Hepatocyte (in vitro differentiated cells): ENCODE data around the gene CTSW. TPM values are rescaled to one million over a fixed set of nuclear protein-coding genes. Genes with fewer than 3 reads are reported as not detected.

ENCODE experiments used
- DNase-seq: peaks from one replicate; pipeline ENCODE4 v3.0.0-alpha.2; 2016; ENCODE audit warnings: low spot score
- H2AFZ ChIP-seq: fragments of 200-600 bp; sonication (generic); 2 replicates; pipeline ENCODE4 v1.6.0; 2016; ENCODE audit warnings: antibody characterized with exemption, mild to moderate bottlenecking
- H3K27ac ChIP-seq: fragments of 200-600 bp; sonication (generic); 2 replicates; pipeline ENCODE4 v1.5.1; 2016; ENCODE audit warnings: mild to moderate bottlenecking
- H3K27me3 ChIP-seq: fragments of 200-600 bp; sonication (generic); 2 replicates; pipeline ENCODE4 v1.6.1; 2016
- H3K36me3 ChIP-seq: fragments of 200-600 bp; sonication (generic); replicated peaks from 2 replicates; pipeline ENCODE4 v1.5.1; 2016; ENCODE audit warnings: low read depth; ENCODE audit not compliant: insufficient read depth
- H3K4me1 ChIP-seq: fragments of 200-600 bp; sonication (generic); 2 replicates; pipeline ENCODE4 v1.5.1; 2016; ENCODE audit warnings: mild to moderate bottlenecking, moderate library complexity; ENCODE audit not compliant: insufficient read depth
- H3K4me2 ChIP-seq: fragments of 200-600 bp; sonication (generic); 2 replicates; pipeline ENCODE4 v1.6.0; 2016
- H3K4me3 ChIP-seq: fragments of 200-600 bp; sonication (generic); 2 replicates; pipeline ENCODE4 v1.5.1; 2016; ENCODE audit warnings: mild to moderate bottlenecking
- H3K79me2 ChIP-seq: fragments of 200-600 bp; sonication (generic); 2 replicates; pipeline ENCODE4 v1.6.0; 2017; ENCODE audit warnings: mild to moderate bottlenecking
- H3K9me2 ChIP-seq: fragments of 200-600 bp; sonication (generic); replicated peaks from 2 replicates; pipeline ENCODE4 v1.6.0; 2017; ENCODE audit warnings: mild to moderate bottlenecking; ENCODE audit not compliant: insufficient read depth
- H3K9me3 ChIP-seq: fragments of 200-600 bp; sonication (generic); 2 replicates; pipeline ENCODE4 v1.5.1; 2016; ENCODE audit warnings: low read depth, mild to moderate bottlenecking
- H4K20me1 ChIP-seq: fragments of 200-600 bp; sonication (generic); 2 replicates; pipeline ENCODE4 v1.6.0; 2016; ENCODE audit warnings: mild to moderate bottlenecking; ENCODE audit not compliant: insufficient read depth, poor library complexity, severe bottlenecking
- CTCF ChIP-seq: fragments of 200-600 bp; sonication (generic); IDR thresholded peaks from 2 replicates; pipeline ENCODE4 v1.5.1; 2016; ENCODE audit warnings: antibody characterized with exemption, mild to moderate bottlenecking; ENCODE audit not compliant: poor library complexity
- EZH2 ChIP-seq: fragments of 200-600 bp; sonication (generic); IDR thresholded peaks from 2 replicates; pipeline ENCODE4 v1.6.1; 2016; ENCODE audit warnings: antibody characterized with exemption, mild to moderate bottlenecking, borderline replicate concordance
- EZH2phosphoT487 ChIP-seq: fragments of 200-600 bp; sonication (generic); IDR thresholded peaks from one replicate; pipeline ENCODE4 v1.6.1; 2018; ENCODE audit warnings: antibody characterized with exemption, mild to moderate bottlenecking, low read depth, moderate library complexity; ENCODE audit not compliant: unreplicated experiment, severe bottlenecking
- WGBS: methylation state at CpG from one replicate; pipeline ENCODE4 v1.1.6; 2016; ENCODE audit warnings: low lambda C conversion rate; ENCODE audit errors: missing lambda C conversion rate; 5-methylcytosine and 5-hydroxymethylcytosine counted together
- polyA plus RNA-seq: library from polyadenylated mRNA; unstranded; fragments of >200 nt; fragmentation: Nextera tagmentation; extraction: Ambion mirVana; gene quantifications from 2 replicates; pipeline ENCODE4 v1.2.1, GENCODE V29; 2016
- total RNA-seq: library from RNA; depleted of rRNA; stranded (reverse); fragments of >200 nt; gene quantifications from 2 replicates; pipeline ENCODE4 v1.2.3, GENCODE V29; 2014

CTSW gene
- total and polyA plus RNA-seq, 2 experiments from 2014 or later, result 0.15 TPM; not detected in 1

GRCh38 chr11:65884716-65885092, 5.1 kb downstream of the CTSW start:
- H3K79me2 ChIP-seq, result peaks cover 24% of the 10 kb centered on the region
- peaks cover 22% of the 10 kb centered on the region for H3K4me1 ChIP-seq
- no peak overlapping the region for H3K4me3 ChIP-seq
- no peak overlapping the region for H3K27ac ChIP-seq
- no peaks in the 10 kb centered on the region for H3K27me3 ChIP-seq
- 27% methylated on average over 9 of the region's 9 CpGs for WGBS
- H4K20me1 ChIP-seq, result no peaks in the 10 kb centered on the region
- no peaks in the 10 kb centered on the region for H3K9me3 ChIP-seq
- no peaks in the 10 kb centered on the region for H3K9me2 ChIP-seq
- H2AFZ ChIP-seq, result no peak overlapping the region
- DNase-seq, result peak; percentile 85
- TF ChIP-seq CTCF, result peak; percentile 99
- TF ChIP-seq EZH2phosphoT487, result no peak
- no peaks in the 10 kb centered on the region for H3K36me3 ChIP-seq
- H3K4me2 ChIP-seq, result no peak overlapping the region

GRCh38 chr11:65885231-65885630, 5.6 kb downstream of the CTSW start:
- H3K9me2 ChIP-seq, result no peaks in the 10 kb centered on the region
- H3K4me2 ChIP-seq, result no peak overlapping the region
- H4K20me1 ChIP-seq, result no peaks in the 10 kb centered on the region
- no peaks in the 10 kb centered on the region for H3K27me3 ChIP-seq
- no peaks in the 10 kb centered on the region for H3K36me3 ChIP-seq
- no peak for DNase-seq
- H2AFZ ChIP-seq, result no peak overlapping the region
- H3K27ac ChIP-seq, result no peak overlapping the region
- 93% methylated on average over 7 of the region's 7 CpGs for WGBS
- TF ChIP-seq EZH2phosphoT487 (no peak), CTCF (no peak), EZH2 (no peak)
- H3K4me3 ChIP-seq, result no peak overlapping the region
- H3K9me3 ChIP-seq, result no peaks in the 10 kb centered on the region
- peaks cover 24% of the 10 kb centered on the region for H3K79me2 ChIP-seq
- peaks cover 27% of the 10 kb centered on the region for H3K4me1 ChIP-seq

GRCh38 chr11:65885808-65886536, 6.3 kb downstream of the CTSW start:
- 89% methylated on average over 12 of the region's 12 CpGs for WGBS
- Histone ChIP-seq H3K4me3 (no peak overlapping the region), H3K4me1 (peaks cover 31% of the 10 kb centered on the region), H2AFZ (no peak overlapping the region), H3K79me2 (peaks cover 24% of the 10 kb centered on the region), H3K36me3 (no peaks in the 10 kb centered on the region), H3K27me3 (no peaks in the 10 kb centered on the region), H3K4me2 (peak overlapping the region; percentile 98), H3K9me2 (no peaks in the 10 kb centered on the region), H3K27ac (peak overlapping the region; percentile 92), H3K9me3 (no peaks in the 10 kb centered on the region), H4K20me1 (no peaks in the 10 kb centered on the region)
- TF ChIP-seq CTCF, result no peak
- TF ChIP-seq EZH2phosphoT487, result no peak
- no peak for TF ChIP-seq EZH2
- no peak for DNase-seq
